ENCODE data around the gene CAND2. TPM values are rescaled to one million over a fixed set of nuclear protein-coding genes. Genes with fewer than 3 reads are reported as not detected.
"Not testable (repeated sequence)": the region's sequence is repeated elsewhere in the genome, so short reads cannot be mapped to it uniquely, and the experiment has no call there.

The CAND2 gene
- total RNA-seq, 2 donors from 2014 or later: 0.72 to 2.2 TPM

DNA sequence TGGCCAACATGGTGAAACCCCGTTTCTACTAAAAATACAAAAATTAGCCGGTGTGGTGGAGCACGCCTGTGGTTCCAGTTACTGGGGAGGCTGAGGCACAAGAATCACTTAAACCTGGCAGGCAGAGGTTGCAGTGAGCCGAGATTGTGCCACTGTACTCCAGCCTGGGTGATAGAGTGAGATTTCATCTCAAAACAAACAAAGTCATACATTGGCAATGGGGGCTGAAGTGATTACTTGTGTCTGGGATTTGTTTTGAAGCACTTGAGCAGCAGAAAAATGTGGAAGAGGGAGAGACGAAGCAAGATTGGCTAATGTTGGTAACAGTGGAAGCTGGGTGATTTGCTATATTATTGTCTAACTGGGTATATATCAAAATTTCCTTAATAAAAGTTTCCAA lies 24.0 kb upstream of the CAND2 start:
- H3K4me1 ChIP-seq: no peaks in the 10 kb centered on the region
- DNase-seq: no peak
- H3K36me3 ChIP-seq: no peaks in the 10 kb centered on the region
- TF ChIP-seq, protein P1, sequence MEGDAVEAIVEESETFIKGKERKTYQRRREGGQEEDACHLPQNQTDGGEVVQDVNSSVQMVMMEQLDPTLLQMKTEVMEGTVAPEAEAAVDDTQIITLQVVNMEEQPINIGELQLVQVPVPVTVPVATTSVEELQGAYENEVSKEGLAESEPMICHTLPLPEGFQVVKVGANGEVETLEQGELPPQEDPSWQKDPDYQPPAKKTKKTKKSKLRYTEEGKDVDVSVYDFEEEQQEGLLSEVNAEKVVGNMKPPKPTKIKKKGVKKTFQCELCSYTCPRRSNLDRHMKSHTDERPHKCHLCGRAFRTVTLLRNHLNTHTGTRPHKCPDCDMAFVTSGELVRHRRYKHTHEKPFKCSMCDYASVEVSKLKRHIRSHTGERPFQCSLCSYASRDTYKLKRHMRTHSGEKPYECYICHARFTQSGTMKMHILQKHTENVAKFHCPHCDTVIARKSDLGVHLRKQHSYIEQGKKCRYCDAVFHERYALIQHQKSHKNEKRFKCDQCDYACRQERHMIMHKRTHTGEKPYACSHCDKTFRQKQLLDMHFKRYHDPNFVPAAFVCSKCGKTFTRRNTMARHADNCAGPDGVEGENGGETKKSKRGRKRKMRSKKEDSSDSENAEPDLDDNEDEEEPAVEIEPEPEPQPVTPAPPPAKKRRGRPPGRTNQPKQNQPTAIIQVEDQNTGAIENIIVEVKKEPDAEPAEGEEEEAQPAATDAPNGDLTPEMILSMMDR (IDR thresholded peaks at IDR 0.05): no peak
- intact Hi-C loops (cut with DNase I): no loop called here
- H3K27ac ChIP-seq: no peak overlapping the region
- H3K4me3 ChIP-seq: no peak overlapping the region
- H3K9me3 ChIP-seq: no peaks in the 10 kb centered on the region
- no peaks in the 10 kb centered on the region for H3K27me3 ChIP-seq
- H3K9ac ChIP-seq (ENCODE audit: low read depth in 2 of 2, low read length in 2 of 2): no peak overlapping the region

DNA sequence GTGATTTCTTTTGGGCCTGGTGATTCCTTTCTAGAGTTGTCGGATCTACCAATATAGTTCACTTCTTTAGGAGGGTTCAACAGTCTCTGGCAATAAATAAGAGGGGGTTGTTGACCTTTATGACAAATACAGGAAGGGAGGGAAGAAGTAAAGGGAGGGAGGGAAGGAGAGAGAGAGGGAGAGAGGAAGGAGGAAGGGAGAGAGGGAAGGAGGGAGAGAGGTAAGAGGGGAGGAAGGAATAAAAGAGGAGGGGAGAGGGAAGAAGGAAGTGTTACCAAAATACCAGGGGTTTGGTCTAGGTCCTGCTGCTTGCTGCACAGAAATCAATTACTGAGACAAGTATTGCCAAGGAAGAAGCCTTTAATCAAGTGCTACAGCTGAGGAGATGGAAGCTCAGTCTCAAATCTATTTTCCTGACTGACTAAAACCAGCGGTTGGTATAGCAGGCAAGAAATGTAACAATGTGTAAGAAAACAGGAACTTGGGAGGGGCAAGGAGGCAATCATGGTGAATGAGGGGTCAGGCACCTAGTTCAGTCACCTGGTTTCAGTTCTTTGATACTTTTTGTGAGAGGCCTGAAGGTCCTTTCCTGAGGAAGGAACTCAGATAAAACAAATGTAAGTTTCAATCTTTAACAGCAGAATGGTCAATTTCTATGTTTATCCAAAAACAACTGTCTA lies 23.3 kb upstream of the CAND2 start:
- H3K36me3 ChIP-seq: no peaks in the 10 kb centered on the region
- H3K9me3 ChIP-seq: no peaks in the 10 kb centered on the region
- no peaks in the 10 kb centered on the region for H3K4me1 ChIP-seq
- H3K27ac ChIP-seq: no peak overlapping the region
- TF ChIP-seq, protein P1 (IDR thresholded peaks at IDR 0.05): no peak
- H3K9ac ChIP-seq (ENCODE audit: low read depth in 2 of 2, low read length in 2 of 2): no peak overlapping the region
- no peak for DNase-seq
- H3K27me3 ChIP-seq: no peaks in the 10 kb centered on the region
- intact Hi-C loops (cut with DNase I): no loop called here
- H3K4me3 ChIP-seq: no peak overlapping the region

DNA sequence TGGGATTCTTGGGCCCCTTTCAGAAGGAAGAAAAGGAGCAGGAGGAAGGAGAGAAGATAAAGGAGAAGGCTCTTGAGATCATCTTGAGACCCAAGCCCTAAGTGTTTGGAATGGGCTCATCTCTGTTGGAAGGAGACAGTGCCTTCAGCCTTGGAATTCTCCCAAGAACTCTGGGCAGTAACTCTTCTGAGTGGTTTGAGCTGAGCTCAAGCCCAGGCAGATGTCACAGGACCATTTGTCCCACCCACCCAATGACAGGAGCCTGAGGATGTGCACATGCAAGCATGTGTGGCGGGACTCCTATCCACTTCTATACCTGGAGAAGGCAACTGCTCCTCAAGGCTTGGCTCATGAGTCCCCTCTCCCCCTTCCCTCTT lies 22.8 kb upstream of the CAND2 start:
- Histone ChIP-seq H3K4me1 (no peaks in the 10 kb centered on the region), H3K4me3 (no peak overlapping the region), H3K36me3 (no peaks in the 10 kb centered on the region), H3K27me3 (no peaks in the 10 kb centered on the region), H3K9ac (ENCODE audit: low read depth in 2 of 2, low read length in 2 of 2) (no peak overlapping the region), H3K27ac (no peak overlapping the region), H3K9me3 (no peaks in the 10 kb centered on the region)
- DNase-seq: no peak
- TF ChIP-seq, protein P1 (IDR thresholded peaks at IDR 0.05): no peak
- intact Hi-C loops (cut with DNase I): no loop called here

DNA sequence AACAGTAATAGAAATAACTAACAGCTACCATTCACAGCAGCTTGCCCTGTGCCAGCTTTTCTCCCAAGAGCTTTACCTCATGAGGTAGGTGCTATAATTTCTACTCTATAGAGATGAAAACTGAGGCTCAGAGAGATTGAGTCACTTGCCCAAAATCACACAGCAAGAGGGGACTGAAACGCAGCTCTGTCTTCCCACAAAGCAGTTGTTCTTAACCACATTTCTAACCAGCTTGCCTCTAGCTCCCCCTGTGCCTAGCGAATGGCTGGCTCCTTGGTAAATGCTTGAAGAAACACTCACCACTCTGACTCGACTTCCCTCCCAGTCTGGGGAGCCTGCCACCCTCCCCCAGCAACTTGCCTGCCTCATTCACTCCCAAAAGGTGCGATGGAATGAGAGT lies 21.9 kb upstream of the CAND2 start:
- no peak overlapping the region for H3K9ac ChIP-seq (ENCODE audit: low read depth in 2 of 2, low read length in 2 of 2)
- TF ChIP-seq, protein P1 (IDR thresholded peaks at IDR 0.05): no peak
- no peaks in the 10 kb centered on the region for H3K36me3 ChIP-seq
- H3K27ac ChIP-seq: no peak overlapping the region
- DNase-seq: no peak
- H3K4me1 ChIP-seq: no peaks in the 10 kb centered on the region
- H3K9me3 ChIP-seq: no peaks in the 10 kb centered on the region
- no peaks in the 10 kb centered on the region for H3K27me3 ChIP-seq
- intact Hi-C loops (cut with DNase I): no loop called here
- no peak overlapping the region for H3K4me3 ChIP-seq

DNA sequence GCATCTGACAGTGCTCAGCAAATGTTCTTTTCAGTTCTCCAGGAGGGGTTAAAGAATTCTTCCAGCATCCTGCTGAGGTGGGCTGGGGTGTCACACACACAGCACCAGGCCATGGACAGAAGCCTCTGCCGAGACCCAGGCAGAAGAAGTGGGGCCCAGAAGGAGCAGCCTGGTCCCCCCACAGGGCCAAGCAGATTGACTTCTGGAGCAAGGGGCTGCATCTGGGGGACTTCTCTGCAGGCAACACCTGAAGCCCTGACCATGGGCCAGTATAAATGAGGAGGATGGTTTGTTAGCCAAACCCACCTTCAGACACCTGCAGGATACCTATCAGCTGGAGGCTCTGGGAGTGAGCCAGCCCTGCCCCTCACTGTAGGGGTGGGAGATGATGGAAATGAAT lies 21.3 kb upstream of the CAND2 start:
- no peak for DNase-seq
- TF ChIP-seq, protein P1 (IDR thresholded peaks at IDR 0.05): no peak
- intact Hi-C loops (cut with DNase I): no loop called here

DNA sequence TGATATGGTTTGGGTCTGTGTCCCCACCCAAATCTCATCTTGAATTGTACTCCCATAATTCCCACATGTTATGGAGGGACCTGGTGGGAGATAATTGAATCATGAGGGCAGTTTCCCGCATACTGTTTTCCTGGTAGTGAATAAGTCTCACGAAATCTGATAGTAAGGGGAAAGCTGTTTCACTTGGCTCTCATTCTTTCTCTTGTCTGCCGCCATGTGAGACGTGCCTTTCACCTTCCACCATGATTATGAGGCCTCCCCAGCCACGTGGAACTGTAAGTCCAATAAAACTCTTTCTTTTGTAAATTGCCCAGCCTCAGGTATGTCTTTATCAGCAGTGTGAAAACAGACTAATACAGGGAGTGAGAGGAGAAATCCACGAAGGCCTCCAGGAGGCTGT lies 20.5 kb upstream of the CAND2 start:
- intact Hi-C loops (cut with DNase I); H3K4me3 ChIP-seq; DNase-seq; H3K4me1 ChIP-seq; H3K27ac ChIP-seq; H3K36me3 ChIP-seq; H3K27me3 ChIP-seq; H3K9me3 ChIP-seq; H3K9ac ChIP-seq (ENCODE audit: low read depth in 2 of 2, low read length in 2 of 2): not testable (repeated sequence)

More for the DNA sequence above, 21.3 kb upstream of the CAND2 start:
- no peak overlapping the region for H3K9ac ChIP-seq (ENCODE audit: low read depth in 2 of 2, low read length in 2 of 2)
- H3K36me3 ChIP-seq: no peaks in the 10 kb centered on the region
- H3K4me1 ChIP-seq: no peaks in the 10 kb centered on the region
- no peak overlapping the region for H3K27ac ChIP-seq
- H3K27me3 ChIP-seq: no peaks in the 10 kb centered on the region
- no peaks in the 10 kb centered on the region for H3K9me3 ChIP-seq
- H3K4me3 ChIP-seq: no peak overlapping the region

Measured in colonic mucosa (tissue), 4 donors.